ENCODE data around the gene EXOG. TPM values are rescaled to one million over a fixed set of nuclear protein-coding genes. Genes with fewer than 3 reads are reported as not detected.

EXOG gene
- total and polyA plus RNA-seq, 2 donors (not counting 1 experiment from before 2014, with no cell fraction given): 14.2 to 16.4 TPM

DNA sequence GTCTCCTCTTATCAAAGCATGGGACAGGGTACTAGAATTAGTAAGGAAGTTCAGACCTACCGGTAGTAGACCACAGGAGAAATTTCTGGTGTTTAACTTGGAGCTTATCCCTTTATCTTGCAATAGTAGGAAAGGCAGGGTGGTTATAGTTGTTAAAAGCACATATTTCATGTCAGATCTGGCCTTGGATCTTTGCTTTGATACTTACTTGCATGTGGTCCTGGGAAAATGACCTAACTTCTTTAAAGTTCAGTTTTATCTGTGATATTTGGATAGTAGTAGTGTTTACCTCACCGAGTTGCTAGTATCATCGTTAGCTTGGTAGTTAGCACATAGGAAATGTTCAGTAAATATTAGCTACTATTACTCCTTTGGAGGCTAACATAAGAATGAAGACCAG, 15.4 kb downstream of the EXOG start:
- no peaks in the 10 kb centered on the region for H3K27me3 ChIP-seq (ENCODE audit: control insufficient read depth, insufficient read depth, low read length)
- H2AFZ ChIP-seq (ENCODE audit: low read length): no peak overlapping the region
- DNase-seq (ENCODE audit: low read depth in 2 of 2): no peak
- no peaks in the 10 kb centered on the region for H3K79me2 ChIP-seq (ENCODE audit: control insufficient read depth, insufficient read depth, low read length)
- H3K4me2 ChIP-seq (ENCODE audit: extremely low read depth, insufficient read depth, low read length): no peak overlapping the region
- H3K27ac ChIP-seq (ENCODE audit: insufficient read depth, low read length): no peak overlapping the region
- H3K4me1 ChIP-seq (ENCODE audit: control insufficient read depth, extremely low read depth, insufficient read depth, low read length): no peaks in the 10 kb centered on the region
- TF ChIP-seq, protein P1, sequence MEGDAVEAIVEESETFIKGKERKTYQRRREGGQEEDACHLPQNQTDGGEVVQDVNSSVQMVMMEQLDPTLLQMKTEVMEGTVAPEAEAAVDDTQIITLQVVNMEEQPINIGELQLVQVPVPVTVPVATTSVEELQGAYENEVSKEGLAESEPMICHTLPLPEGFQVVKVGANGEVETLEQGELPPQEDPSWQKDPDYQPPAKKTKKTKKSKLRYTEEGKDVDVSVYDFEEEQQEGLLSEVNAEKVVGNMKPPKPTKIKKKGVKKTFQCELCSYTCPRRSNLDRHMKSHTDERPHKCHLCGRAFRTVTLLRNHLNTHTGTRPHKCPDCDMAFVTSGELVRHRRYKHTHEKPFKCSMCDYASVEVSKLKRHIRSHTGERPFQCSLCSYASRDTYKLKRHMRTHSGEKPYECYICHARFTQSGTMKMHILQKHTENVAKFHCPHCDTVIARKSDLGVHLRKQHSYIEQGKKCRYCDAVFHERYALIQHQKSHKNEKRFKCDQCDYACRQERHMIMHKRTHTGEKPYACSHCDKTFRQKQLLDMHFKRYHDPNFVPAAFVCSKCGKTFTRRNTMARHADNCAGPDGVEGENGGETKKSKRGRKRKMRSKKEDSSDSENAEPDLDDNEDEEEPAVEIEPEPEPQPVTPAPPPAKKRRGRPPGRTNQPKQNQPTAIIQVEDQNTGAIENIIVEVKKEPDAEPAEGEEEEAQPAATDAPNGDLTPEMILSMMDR (conservative IDR thresholded peaks at IDR 0.05 in 1 of 2, IDR thresholded peaks at IDR 0.05 in 1 of 2; ENCODE audit: low read depth in 1 of 2, low read length in 2 of 2): no peak
- TF ChIP-seq EZH2 (IDR thresholded peaks at IDR 0.05; ENCODE audit: low read length, missing control alignments): no peak
- no peaks in the 10 kb centered on the region for H3K9me3 ChIP-seq (ENCODE audit: control insufficient read depth, insufficient read depth, low read depth, low read length)
- no peak overlapping the region for H3K9ac ChIP-seq (ENCODE audit: insufficient read depth, low read length)
- H4K20me1 ChIP-seq (ENCODE audit: control insufficient read depth, extremely low read depth, insufficient read depth, low read length): no peaks in the 10 kb centered on the region
- no peak overlapping the region for H3K4me3 ChIP-seq (replicated peaks in 1 of 4; ENCODE audit: control extremely low read depth in 1 of 4, insufficient read depth in 1 of 4, low read depth in 3 of 4, low read length in 4 of 4)
- peaks cover 5% of the 10 kb centered on the region for H3K36me3 ChIP-seq (ENCODE audit: control insufficient read depth, insufficient read depth, low read length)

DNA sequence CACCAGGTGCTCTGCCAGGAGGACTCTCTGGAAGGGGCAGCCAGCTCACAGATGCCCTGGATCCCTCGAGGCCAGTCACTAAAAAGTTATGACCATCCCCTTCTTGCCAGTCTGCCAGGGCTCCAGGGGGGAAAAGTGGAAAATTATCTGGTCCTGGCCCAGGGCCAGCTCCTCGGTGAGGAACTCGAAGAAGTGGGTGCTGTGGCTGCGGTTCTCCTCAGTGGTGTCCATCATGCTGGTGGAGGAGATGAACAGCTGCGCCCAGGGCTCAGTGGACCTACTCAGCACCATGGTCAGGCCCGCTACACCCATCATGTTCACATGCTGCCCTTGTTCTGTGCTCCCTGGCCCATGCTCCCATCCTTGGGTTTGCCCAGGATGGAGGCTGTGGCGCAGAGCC, 19.2 kb downstream of the EXOG start:
- H3K79me2 ChIP-seq (ENCODE audit: control insufficient read depth, insufficient read depth, low read length): no peaks in the 10 kb centered on the region

DNA sequence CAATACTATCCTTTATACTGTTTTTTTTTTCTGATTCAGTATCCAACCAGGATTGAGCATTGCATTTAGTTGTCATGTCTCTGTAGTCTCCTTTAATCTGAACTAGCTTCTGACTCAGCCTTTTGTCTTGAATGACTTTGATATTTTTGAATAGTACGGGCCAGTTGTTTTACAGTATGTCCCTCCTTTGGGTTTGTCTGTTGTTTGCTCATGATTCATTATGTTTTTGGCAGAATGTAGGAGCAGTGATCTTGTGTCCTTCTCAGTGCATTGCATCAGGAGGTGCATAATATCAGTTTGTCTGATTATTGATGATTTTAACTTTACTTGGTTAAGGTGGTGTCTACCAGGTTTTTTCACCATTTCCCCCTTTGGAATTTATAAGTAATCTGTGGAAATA, 20.5 kb downstream of the EXOG start:
- Histone ChIP-seq H3K36me3 (ENCODE audit: control insufficient read depth, insufficient read depth, low read length) (peaks cover 5% of the 10 kb centered on the region), H3K4me3 (replicated peaks in 1 of 4; ENCODE audit: control extremely low read depth in 1 of 4, insufficient read depth in 1 of 4, low read depth in 3 of 4, low read length in 4 of 4) (no peak overlapping the region), H3K9me3 (ENCODE audit: control insufficient read depth, insufficient read depth, low read depth, low read length) (no peaks in the 10 kb centered on the region), H4K20me1 (ENCODE audit: control insufficient read depth, extremely low read depth, insufficient read depth, low read length) (no peaks in the 10 kb centered on the region), H3K4me1 (ENCODE audit: control insufficient read depth, extremely low read depth, insufficient read depth, low read length) (no peaks in the 10 kb centered on the region), H2AFZ (ENCODE audit: low read length) (no peak overlapping the region), H3K4me2 (ENCODE audit: extremely low read depth, insufficient read depth, low read length) (no peak overlapping the region), H3K27ac (ENCODE audit: insufficient read depth, low read length) (no peak overlapping the region), H3K9ac (ENCODE audit: insufficient read depth, low read length) (no peak overlapping the region), H3K27me3 (ENCODE audit: control insufficient read depth, insufficient read depth, low read length) (no peaks in the 10 kb centered on the region), H3K79me2 (ENCODE audit: control insufficient read depth, insufficient read depth, low read length) (no peaks in the 10 kb centered on the region)
- DNase-seq (ENCODE audit: low read depth in 2 of 2): no peak
- TF ChIP-seq EZH2 (IDR thresholded peaks at IDR 0.05; ENCODE audit: low read length, missing control alignments): no peak
- TF ChIP-seq, protein P1 (conservative IDR thresholded peaks at IDR 0.05 in 1 of 2, IDR thresholded peaks at IDR 0.05 in 1 of 2; ENCODE audit: low read depth in 1 of 2, low read length in 2 of 2): no peak

More for the DNA sequence above, 19.2 kb downstream of the EXOG start:
- Histone ChIP-seq H3K27me3 (ENCODE audit: control insufficient read depth, insufficient read depth, low read length) (no peaks in the 10 kb centered on the region), H3K36me3 (ENCODE audit: control insufficient read depth, insufficient read depth, low read length) (peaks cover 5% of the 10 kb centered on the region), H4K20me1 (ENCODE audit: control insufficient read depth, extremely low read depth, insufficient read depth, low read length) (no peaks in the 10 kb centered on the region), H3K9me3 (ENCODE audit: control insufficient read depth, insufficient read depth, low read depth, low read length) (no peaks in the 10 kb centered on the region), H3K4me3 (replicated peaks in 1 of 4; ENCODE audit: control extremely low read depth in 1 of 4, insufficient read depth in 1 of 4, low read depth in 3 of 4, low read length in 4 of 4) (no peak overlapping the region), H3K27ac (ENCODE audit: insufficient read depth, low read length) (no peak overlapping the region), H3K4me2 (ENCODE audit: extremely low read depth, insufficient read depth, low read length) (no peak overlapping the region), H3K4me1 (ENCODE audit: control insufficient read depth, extremely low read depth, insufficient read depth, low read length) (no peaks in the 10 kb centered on the region), H2AFZ (ENCODE audit: low read length) (no peak overlapping the region), H3K9ac (ENCODE audit: insufficient read depth, low read length) (no peak overlapping the region)
- no peak for TF ChIP-seq EZH2 (IDR thresholded peaks at IDR 0.05; ENCODE audit: low read length, missing control alignments)
- TF ChIP-seq, protein P1 (conservative IDR thresholded peaks at IDR 0.05 in 1 of 2, IDR thresholded peaks at IDR 0.05 in 1 of 2; ENCODE audit: low read depth in 1 of 2, low read length in 2 of 2): no peak
- DNase-seq (ENCODE audit: low read depth in 2 of 2): no peak

Data from fibroblast of lung (primary cell).